HepG2 (cell line): ENCODE measurements around the gene ARX. TPM values are rescaled to one million over a fixed set of nuclear protein-coding genes. Genes with fewer than 3 reads are reported as not detected.

Experiments
- ARID5B ChIP-seq: IDR thresholded peaks from 2 replicates; pipeline ENCODE4 v1.4.0; 2020; ENCODE audit warnings: mild to moderate bottlenecking, missing genetic modification reagents
- BORCS8-MEF2B ChIP-seq: sonication (generic); formaldehyde crosslinking; IDR thresholded peaks from 2 replicates; pipeline ENCODE4 v1.8.0; 2022; ENCODE audit warnings: mild to moderate bottlenecking, missing genetic modification reagents
- YEATS4 ChIP-seq: sonication (generic); formaldehyde crosslinking; IDR thresholded peaks from 2 replicates; pipeline ENCODE4 v1.4.0; 2020; ENCODE audit warnings: missing genetic modification reagents, borderline replicate concordance
- ZBTB40 ChIP-seq, 2 experiments: fragments of 450-650 bp in 1 of 2; sonication (generic) in 1 of 2; formaldehyde crosslinking in 1 of 2; IDR thresholded peaks; 2 replicates each; pipeline versions ENCODE4 v1.6.1 to v1.8.0; 2016 to 2022; ENCODE audit warnings: antibody characterized with exemption in 1 of 2, mild to moderate bottlenecking in 1 of 2, missing genetic modification reagents in 1 of 2
- ZNF281 ChIP-seq: sonication (generic); formaldehyde crosslinking; IDR thresholded peaks from 2 replicates; pipeline ENCODE4 v1.4.0; 2020; ENCODE audit warnings: missing genetic modification reagents, borderline replicate concordance
- ZNF691 ChIP-seq: sonication (generic); formaldehyde crosslinking; IDR thresholded peaks from 2 replicates; pipeline ENCODE4 v1.4.0; 2020; ENCODE audit warnings: missing genetic modification reagents, low read depth, mild to moderate bottlenecking, borderline replicate concordance
- ZNF703 ChIP-seq: sonication (generic); formaldehyde crosslinking; IDR thresholded peaks from 2 replicates; pipeline ENCODE4 v1.5.1; 2020; ENCODE audit warnings: missing genetic modification reagents, mild to moderate bottlenecking, moderate library complexity, borderline replicate concordance
- polyA plus RNA-seq, 8 experiments: library from polyadenylated mRNA; depleted of rRNA in 3 of 8; stranded (reverse) in 7 of 8; unstranded in 1 of 8; fragments of >200 nt; fragmentation: Illumina TruSeq in 4 of 8; extraction: Trizol in 4 of 8; gene quantifications; 2 replicates each; pipeline versions ENCODE4 v1.2.1 to v1.2.3, GENCODE V29; 2011 to 2016; ENCODE audit warnings: low read depth in 4 of 8, missing spikeins in 1 of 8, mixed read lengths in 1 of 8; ENCODE audit not compliant: insufficient read depth in 1 of 8
- total RNA-seq, 5 experiments: library from RNA; depleted of rRNA; stranded (reverse); fragments of >200 nt; fragmentation: Illumina TruSeq; extraction: Trizol; gene quantifications; 2 replicates each; pipeline ENCODE4 v1.2.3, GENCODE V29; 2016; ENCODE audit warnings: low read depth in 1 of 5

The ARX gene
- total and polyA plus RNA-seq, 2 of the 13 experiments (the other 11 are each of a cell fraction or from before 2014, with no cell fraction given): not detected

- TF ChIP-seq ZBTB40 (IDR thresholded peaks at IDR 0.05): no peak
- no peak for TF ChIP-seq ZBTB40 (CRISPR knock-in tag; IDR thresholded peaks at IDR 0.05)
- TF ChIP-seq ZNF281: no peak
- TF ChIP-seq ZNF703 (CRISPR knock-in tag): no peak
- 0 out of 2 replicates have a peak, but pooled peaks have one; percentile 22 for TF ChIP-seq ARID5B
- no peak for TF ChIP-seq ZNF691 (CRISPR knock-in tag)
- TF ChIP-seq YEATS4 (CRISPR knock-in tag): no peak
- no peak for TF ChIP-seq BORCS8-MEF2B (CRISPR knock-in tag)
Observed at GRCh38 chrX:25015486-25016360, at the start of gene ARX (continued).
